Stimulated activated CD4-positive, alpha-beta T cell treated with anti-CD3 and anti-CD28 coated beads, Interleukin-15, amount 100 ng/mL, for 24 hours (primary cell): ENCODE results near the gene ZNF425.
"Not testable (repeated sequence)": the region's sequence is repeated elsewhere in the genome, so short reads cannot be mapped to it uniquely, and the experiment has no call there.

ENCODE experiments used
- DNase-seq: peaks from one replicate; pipeline ENCODE4 v3.0.0-alpha.2; 2020

The ZNF425 gene

GRCh38 chr7:149072438-149072775 is 53.7 kb downstream of the ZNF425 start:
- no peak for DNase-seq

DNA sequence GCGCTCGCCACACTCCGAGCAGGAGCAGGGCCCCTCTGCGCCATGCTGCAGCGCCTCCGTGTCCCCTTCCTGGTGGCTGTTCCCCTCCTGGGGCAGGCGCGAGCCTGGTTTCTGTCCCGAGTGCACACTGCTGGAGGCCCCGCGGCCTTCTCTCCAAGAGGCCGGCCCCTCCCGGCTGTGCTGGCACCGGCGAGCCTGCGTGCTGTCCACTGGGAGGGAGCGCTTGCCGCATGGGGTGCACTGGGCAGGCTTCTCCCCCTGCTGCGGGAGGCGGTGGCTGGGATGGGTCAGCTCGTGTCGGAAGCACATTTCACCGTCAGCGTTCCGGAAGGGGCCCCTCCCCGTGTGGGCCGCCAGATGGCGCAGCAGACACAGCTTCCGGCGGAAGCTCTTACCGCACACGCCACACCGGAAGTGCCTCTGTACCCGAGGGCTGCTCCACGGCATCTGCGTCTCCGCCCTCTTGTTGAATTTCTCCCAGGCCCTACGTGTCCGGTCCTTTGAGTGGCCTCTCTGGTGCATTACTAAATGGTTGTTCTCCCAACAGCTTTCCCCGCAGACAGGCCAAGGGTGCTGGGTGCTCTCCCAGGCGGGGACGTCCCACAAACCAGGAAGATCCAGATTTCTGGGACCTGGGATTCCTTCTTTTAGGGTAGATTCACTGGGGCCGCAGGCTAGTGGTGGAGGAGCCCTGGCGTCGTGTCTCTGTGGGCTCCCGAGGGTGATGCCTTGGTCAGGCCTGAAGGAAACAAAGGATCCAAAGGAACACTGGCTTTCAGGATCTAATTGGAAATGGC is 54.3 kb downstream of the ZNF425 start:
- DNase-seq: peak; percentile 62

- DNase-seq: no peak
Measured at GRCh38 chr7:149071182-149071635, 54.9 kb downstream of the ZNF425 start.

GRCh38 chr7:149070372-149071125 is 55.6 kb downstream of the ZNF425 start:
- no peak for DNase-seq

- no peak for DNase-seq
Measured at GRCh38 chr7:149067869-149068268, 58.3 kb downstream of the ZNF425 start.

- DNase-seq: no peak
Measured at GRCh38 chr7:149063476-149063875, 62.6 kb downstream of the ZNF425 start.

- DNase-seq: not testable (repeated sequence)
Measured at GRCh38 chr7:149062217-149062899, 63.8 kb downstream of the ZNF425 start.

DNA sequence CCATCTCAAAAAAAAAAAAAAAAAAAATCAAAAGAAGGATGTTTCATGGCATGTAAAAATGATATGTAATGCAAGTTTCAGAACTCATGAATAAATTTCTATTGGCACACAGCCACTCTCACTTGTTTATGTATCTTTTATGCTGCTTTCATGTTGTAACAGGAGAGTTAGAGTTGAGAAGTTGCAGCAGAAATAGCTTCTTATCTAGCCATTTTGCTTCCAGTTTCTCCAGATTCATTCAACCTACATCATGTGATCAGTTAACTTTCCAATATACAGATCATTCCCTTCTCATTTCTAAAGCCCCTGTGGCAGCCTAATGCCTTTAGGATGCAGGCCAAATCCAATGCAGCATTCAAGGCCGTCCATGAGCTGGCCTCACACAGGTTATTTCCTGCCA is 66.0 kb downstream of the ZNF425 start:
- DNase-seq: no peak

DNA sequence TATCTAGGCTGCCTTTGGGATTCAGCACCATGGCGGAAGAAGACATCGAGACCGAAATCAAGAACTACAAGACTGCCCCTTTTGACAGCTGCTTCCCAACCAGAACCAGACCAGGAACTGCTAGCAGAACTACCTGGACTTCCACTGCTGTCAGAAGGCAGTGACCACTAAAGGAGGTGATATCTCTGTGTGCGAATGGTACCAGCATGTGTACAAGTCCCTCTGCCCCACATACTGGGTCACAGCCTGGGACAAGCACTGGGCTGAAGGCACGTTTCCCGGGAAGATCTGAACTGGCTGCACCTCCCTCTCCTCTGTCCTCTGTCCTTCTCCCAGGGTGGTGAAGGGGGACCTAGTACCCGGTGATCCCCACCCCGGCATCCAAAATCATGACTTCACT is 72.2 kb downstream of the ZNF425 start:
- no peak for DNase-seq

GRCh38 chr7:149053384-149053783 is 72.7 kb downstream of the ZNF425 start:
- no peak for DNase-seq
